Measurements from ENCODE around the gene CELF5.

The CELF5 gene

GRCh38 chr19:3208317-3209207 is 15.9 kb upstream of the CELF5 start:
- no peak overlapping the region for H3K4me3 ChIP-seq (ENCODE audit: low read depth in 1 of 2, low read length in 1 of 2)
- no peak overlapping the region for H3K27ac ChIP-seq
- peaks cover 61% of the 10 kb centered on the region for H3K36me3 ChIP-seq
- H3K27me3 ChIP-seq: no peaks in the 10 kb centered on the region
- peaks cover 8 to 10% of the 10 kb centered on the region in 2 experiments for H3K4me1 ChIP-seq (ENCODE audit: control insufficient read depth in 1 of 2, insufficient read depth in 1 of 2, low read depth in 1 of 2, low read length in 1 of 2)
- no peaks in the 10 kb centered on the region for H3K9me3 ChIP-seq
- no peak for TF ChIP-seq CTCF (IDR thresholded peaks at IDR 0.05)

- H3K4me3 ChIP-seq (ENCODE audit: low read depth in 1 of 2, low read length in 1 of 2): no peak overlapping the region
- H3K27me3 ChIP-seq: no peaks in the 10 kb centered on the region
- peak overlapping the region; percentile 41 for H3K27ac ChIP-seq
- H3K4me1 ChIP-seq (ENCODE audit: control insufficient read depth in 1 of 2, insufficient read depth in 1 of 2, low read depth in 1 of 2, low read length in 1 of 2): peaks cover 8 to 10% of the 10 kb centered on the region in 2 experiments
- peak; percentile 89 for TF ChIP-seq CTCF (IDR thresholded peaks at IDR 0.05)
- H3K9me3 ChIP-seq: no peaks in the 10 kb centered on the region
- H3K36me3 ChIP-seq: peaks cover 45% of the 10 kb centered on the region
These were observed 14.0 kb upstream of the CELF5 start for GRCh38 chr19:3210347-3211017.

GRCh38 chr19:3211191-3211590 is 13.3 kb upstream of the CELF5 start:
- no peak for TF ChIP-seq CTCF (IDR thresholded peaks at IDR 0.05)

GRCh38 chr19:3213159-3213558 is 11.3 kb upstream of the CELF5 start:
- peaks cover 18% of the 10 kb centered on the region for H3K36me3 ChIP-seq
- H3K4me1 ChIP-seq (ENCODE audit: control insufficient read depth in 1 of 2, insufficient read depth in 1 of 2, low read depth in 1 of 2, low read length in 1 of 2): peaks cover 8 to 10% of the 10 kb centered on the region in 2 experiments
- H3K4me3 ChIP-seq (ENCODE audit: low read depth in 1 of 2, low read length in 1 of 2): no peak overlapping the region
- H3K9me3 ChIP-seq: no peaks in the 10 kb centered on the region
- no peaks in the 10 kb centered on the region for H3K27me3 ChIP-seq
- TF ChIP-seq CTCF (IDR thresholded peaks at IDR 0.05): no peak
- no peak overlapping the region for H3K27ac ChIP-seq

More at GRCh38 chr19:3211191-3211590, 13.3 kb upstream of the CELF5 start:
- Histone ChIP-seq H3K27me3 (no peaks in the 10 kb centered on the region), H3K4me1 (ENCODE audit: control insufficient read depth in 1 of 2, insufficient read depth in 1 of 2, low read depth in 1 of 2, low read length in 1 of 2) (peaks cover 8 to 10% of the 10 kb centered on the region in 2 experiments), H3K9me3 (no peaks in the 10 kb centered on the region), H3K27ac (no peak overlapping the region), H3K36me3 (peaks cover 38% of the 10 kb centered on the region), H3K4me3 (ENCODE audit: low read depth in 1 of 2, low read length in 1 of 2) (no peak overlapping the region)

- H3K27me3 ChIP-seq: peaks cover 9% of the 10 kb centered on the region
- no peak overlapping the region for H3K4me3 ChIP-seq (ENCODE audit: low read depth in 1 of 2, low read length in 1 of 2)
- H3K4me1 ChIP-seq (ENCODE audit: control insufficient read depth in 1 of 2, insufficient read depth in 1 of 2, low read depth in 1 of 2, low read length in 1 of 2): no peaks in the 10 kb centered on the region
- H3K27ac ChIP-seq: no peak overlapping the region
- peaks cover 3% of the 10 kb centered on the region for H3K36me3 ChIP-seq
- no peaks in the 10 kb centered on the region for H3K9me3 ChIP-seq
- no peak for TF ChIP-seq CTCF (IDR thresholded peaks at IDR 0.05)
These were observed 7.6 kb upstream of the CELF5 start for GRCh38 chr19:3216874-3217273.
